ENCODE results near the gene GCH1.
"Not testable (repeated sequence)": the region's sequence is repeated elsewhere in the genome, so short reads cannot be mapped to it uniquely, and the experiment has no call there.

GCH1 gene

GRCh38 chr14:54902521-54903420 lies at the start of gene GCH1:
Gene GCH1 (minus strand): TSS chr14:54902826. CDS start chr14:54902663, 163 bp downstream.
- DNase-seq = peak; percentile 86

- peak; percentile 18 for DNase-seq
These were observed 44.6 kb upstream of the GCH1 start for GRCh38 chr14:54947230-54947629.

DNA sequence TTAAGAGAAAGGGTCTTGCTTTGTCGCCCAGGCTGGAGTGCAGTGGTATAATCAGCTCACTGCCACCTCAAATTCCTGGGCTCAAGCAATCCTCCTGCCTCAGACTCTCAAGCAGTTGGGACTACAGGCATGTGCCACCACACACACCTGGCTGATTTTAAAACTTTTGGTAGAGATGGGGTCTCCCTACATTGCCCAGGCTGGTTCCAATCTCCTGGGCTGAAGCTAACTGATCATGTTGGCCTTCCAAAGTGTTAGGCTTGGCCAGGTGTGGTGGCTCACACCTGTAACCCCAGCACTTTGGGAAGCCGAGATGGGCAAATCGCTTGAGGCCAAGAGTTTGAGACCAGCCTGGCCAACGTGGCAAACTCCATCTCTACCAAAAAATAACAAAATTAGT lies 43.9 kb upstream of the GCH1 start:
- no peak for DNase-seq

DNA sequence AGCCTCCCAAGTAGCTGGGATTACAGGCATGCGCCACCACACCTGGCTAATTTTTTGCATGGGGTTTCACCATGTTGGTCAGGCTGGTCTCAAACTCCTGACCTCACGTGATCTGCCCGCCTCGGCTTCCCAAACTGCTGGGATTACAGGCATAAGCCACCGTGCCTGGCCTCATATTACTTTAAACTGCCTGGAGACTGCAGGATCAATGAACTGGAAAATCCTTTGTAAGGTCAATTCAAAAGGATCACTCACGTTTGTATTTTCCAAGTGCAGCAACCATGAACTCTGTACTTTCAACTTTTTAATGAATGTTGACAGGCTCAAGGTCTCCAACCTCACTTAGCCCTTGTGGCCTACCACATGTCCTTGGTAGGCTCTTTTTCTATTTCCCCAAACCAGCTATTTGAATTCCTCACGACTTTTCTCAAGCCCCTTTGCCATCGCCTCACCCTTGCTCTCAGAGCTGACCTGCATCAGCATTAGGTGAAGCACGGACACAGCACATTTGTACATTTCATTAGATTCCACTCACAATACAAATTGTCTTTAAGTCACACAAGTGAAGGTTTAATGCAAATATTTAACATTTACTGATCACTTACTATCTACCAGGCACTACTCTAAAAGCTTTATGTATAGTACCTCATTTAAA lies 42.2 kb upstream of the GCH1 start:
- no peak for DNase-seq

- DNase-seq = no peak
These were observed 40.3 kb upstream of the GCH1 start for GRCh38 chr14:54942913-54943312.

GRCh38 chr14:54936816-54937215 lies 34.2 kb upstream of the GCH1 start:
- DNase-seq = no peak

DNA sequence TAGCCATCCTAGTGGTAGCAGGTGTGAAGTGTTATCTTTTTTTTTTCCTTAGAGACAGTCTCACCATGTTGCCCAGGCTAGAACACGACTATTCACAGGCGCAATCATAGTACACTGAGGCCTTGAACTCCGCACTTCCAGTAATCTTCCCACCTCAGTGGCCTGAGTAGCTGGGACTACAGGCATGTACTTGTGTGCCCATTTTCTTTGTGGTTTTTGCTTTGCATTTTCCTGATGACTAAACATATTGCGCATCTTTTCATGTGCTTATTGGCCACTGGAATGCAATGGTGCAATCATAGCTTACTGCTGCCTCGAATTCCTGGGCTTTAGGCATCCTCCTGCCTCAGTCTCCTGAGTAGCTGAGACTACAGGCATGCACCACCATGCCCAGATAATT lies 33.3 kb upstream of the GCH1 start:
- DNase-seq = no peak

- DNase-seq = no peak
These were observed 32.5 kb upstream of the GCH1 start for GRCh38 chr14:54935100-54935499.

DNA sequence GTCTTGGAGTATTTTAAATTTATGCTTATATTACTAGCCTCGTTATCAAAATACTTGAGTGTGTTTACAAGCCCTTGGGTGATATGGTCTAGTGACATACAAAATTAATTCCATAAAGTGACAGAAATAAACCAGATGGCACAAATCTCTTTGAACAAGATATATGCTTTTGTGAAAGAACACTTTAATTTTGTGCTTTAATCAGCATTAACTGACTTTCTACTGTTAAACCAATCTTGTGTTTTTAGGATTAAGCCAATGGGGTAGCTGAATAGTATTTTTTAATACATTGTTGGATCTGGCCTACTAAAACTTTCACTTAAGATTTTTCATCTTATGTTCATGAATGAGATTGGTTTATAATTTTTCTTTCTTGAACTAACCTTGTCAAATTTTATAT lies 30.4 kb upstream of the GCH1 start:
- DNase-seq = no peak

- DNase-seq = no peak
These were observed 29.1 kb upstream of the GCH1 start for GRCh38 chr14:54931598-54932340.

GRCh38 chr14:54931101-54931500 lies 28.5 kb upstream of the GCH1 start:
- DNase-seq = no peak

DNA sequence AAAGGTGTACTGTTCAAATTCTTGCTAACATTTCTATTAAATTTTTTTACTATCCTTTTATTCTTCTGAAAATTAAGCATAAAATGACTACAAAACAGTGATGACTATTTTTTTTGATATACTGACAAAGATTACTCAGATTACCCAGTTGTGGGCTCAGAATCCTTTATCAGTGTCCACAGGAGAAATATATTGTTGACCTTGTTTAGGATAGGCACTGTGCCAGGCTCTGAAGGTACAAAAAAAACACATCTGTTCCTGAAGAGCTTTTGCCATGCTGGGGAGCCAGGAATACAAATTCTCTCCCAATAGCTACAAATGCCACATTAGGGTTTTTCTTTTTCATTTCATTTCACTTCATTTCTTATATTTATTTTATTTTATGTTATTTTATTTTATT lies 26.9 kb upstream of the GCH1 start:
- DNase-seq = no peak

- DNase-seq = no peak
These were observed 25.6 kb upstream of the GCH1 start for GRCh38 chr14:54928216-54928615.

- no peak for DNase-seq
These were observed 24.9 kb upstream of the GCH1 start for GRCh38 chr14:54927551-54927950.

DNA sequence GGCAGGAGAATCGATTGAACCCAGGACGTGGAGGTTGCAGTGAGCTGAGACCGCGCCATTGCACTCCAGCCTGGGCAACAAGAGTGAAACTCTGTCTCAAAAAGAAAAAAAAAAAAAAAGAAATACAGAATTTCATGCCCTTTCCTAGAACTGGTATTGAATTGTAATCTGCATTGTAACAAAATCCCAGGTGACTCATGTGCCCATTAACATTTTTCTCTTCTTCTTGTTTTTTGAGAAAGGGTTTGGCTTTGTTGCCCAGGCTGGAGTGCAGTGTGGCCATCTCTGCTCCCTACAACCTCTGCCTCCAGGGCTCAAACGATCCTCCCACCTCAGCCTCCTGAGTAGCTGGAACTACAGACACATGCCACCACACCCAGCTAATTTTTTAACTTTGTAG lies 23.9 kb upstream of the GCH1 start:
- not testable (repeated sequence) for DNase-seq

DNA sequence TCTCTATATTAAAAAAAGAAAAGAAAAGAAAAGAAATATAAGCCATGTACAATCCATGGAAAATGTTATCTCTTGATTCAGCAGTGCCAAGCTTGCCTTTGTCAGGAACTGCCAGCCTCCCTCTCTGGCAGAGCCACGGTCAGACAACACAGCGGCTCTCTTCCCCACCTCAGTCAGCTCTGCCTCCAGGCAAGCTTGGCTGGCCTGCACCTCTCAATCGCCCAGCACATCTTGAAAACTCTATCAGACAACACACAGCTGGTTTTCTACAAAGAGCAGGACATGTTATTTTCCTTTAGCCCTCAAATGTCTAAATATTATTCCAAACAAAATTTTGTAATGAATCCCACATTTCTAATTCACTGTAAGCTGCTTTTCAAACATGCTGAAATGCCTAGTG lies 20.0 kb upstream of the GCH1 start:
- no peak for DNase-seq

GRCh38 chr14:54920052-54920451 lies 17.4 kb upstream of the GCH1 start:
- DNase-seq = no peak

DNA sequence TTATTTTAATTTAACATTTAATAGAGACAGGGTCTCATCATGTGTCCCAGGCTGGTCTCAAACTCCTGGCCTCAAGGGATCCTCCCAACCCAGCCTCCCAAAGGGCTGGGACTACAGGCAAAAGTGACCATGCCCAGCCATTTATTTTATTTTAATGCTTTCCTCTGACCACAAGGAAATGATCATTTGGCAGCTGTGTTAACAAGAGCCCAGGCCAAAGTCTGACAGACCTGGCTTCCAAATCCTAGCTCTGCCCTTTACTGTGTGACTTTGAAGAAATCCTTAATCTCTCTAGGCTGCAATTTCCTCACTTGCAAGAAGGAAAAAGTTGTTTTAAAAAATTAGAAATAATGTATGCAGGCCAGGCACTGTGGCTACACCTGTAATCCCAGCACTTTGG lies 16.7 kb upstream of the GCH1 start:
- DNase-seq = no peak

- DNase-seq = no peak
These were observed 15.8 kb upstream of the GCH1 start for GRCh38 chr14:54918427-54918826.

DNA sequence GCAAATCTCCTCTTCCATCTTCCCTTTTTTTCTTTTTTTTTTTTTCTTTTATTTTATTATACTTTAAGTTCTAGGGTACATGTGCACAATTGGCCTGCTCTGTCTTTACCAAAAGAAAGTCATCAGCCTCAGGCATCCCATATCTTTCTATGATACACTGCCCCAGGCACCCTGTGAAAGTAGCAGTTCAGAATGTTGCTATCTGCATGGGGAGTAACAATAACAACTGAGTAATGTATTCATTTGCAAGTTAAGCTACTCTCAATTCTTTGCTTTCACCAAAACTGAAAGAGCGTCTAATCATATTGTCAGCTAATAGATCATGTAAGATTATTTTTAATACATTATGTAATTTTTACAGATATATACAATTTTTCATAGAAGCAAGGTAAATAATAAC lies 13.5 kb upstream of the GCH1 start:
- DNase-seq = no peak

DNA sequence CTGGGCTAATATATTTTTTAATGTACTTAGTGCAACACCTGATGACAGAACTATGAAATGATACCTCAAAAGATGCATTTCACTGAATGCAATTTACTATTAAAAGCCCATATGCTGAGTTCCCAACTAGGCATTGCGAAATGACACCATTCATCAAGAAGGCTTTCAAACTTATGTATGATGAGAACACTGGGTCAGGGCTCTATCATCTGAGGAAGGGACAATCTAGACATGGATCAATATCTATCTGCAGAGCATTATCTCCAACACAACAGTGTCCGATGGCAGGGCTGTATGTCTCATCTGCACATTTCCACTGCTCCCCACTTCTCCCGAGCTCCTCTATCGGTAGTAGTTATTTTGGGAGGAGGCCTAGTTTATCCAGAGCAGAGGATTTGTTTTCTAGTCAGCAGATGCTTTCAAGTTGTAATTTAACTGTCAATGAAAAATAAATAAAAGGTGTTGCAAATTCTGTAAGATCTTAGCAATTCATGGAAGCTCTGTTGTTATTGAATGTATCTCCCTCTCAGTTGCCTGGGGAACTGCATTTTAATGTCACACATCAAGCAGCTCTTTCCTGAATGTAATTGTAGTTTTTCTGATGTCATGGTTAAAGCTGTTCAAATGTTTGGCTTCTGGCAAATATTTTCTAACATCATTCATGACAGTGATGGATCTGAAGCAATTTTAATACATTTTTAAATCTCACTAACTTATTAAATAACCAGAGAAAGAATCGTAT lies 7.4 kb upstream of the GCH1 start:
- no peak for DNase-seq

DNA sequence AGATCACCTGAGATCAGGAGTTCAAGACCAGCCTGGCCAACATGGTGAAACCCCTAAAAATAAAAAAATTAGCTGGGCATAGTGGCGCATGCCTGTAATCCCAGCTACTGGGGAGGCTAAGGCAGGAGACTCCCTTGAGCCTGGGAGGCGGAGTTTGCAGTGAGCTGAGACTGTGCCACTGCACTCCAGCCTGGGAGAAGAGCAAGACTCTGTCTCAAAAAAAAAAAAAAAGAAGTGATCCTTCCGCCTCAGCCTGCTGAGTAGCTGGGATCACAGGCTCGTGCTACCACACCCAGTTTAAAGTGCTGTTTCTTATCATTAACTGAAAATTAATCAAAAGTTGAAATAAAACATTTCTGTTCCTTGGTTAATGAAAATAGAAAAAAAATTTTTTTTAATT lies 6.3 kb upstream of the GCH1 start:
- not testable (repeated sequence) for DNase-seq

DNA sequence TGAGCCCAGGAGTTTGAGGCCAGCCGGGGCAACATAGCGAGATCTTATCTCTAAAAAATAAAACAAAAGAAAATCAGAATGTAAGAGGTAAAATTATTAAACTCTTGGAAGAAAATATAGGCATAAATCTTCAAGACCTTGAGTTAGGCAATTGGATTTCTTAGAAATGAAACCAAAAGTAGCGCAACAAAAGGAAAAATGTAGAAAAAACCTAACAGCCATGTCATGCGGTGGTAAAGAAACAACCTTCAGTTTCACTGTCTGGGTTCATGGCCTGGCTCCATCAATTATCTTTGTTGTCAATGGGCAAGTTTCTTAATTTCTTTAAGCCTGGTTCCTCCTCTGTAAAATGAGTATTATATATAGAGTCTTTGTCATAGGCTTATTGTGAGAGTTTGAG lies 5.6 kb upstream of the GCH1 start:
- DNase-seq = peak; percentile 46

Measured in CD4-positive, alpha-beta T cell treated with Interleukin-21 for 1 hour (primary cell).